ENCODE measurements around the gene UXT.

UXT gene

DNA sequence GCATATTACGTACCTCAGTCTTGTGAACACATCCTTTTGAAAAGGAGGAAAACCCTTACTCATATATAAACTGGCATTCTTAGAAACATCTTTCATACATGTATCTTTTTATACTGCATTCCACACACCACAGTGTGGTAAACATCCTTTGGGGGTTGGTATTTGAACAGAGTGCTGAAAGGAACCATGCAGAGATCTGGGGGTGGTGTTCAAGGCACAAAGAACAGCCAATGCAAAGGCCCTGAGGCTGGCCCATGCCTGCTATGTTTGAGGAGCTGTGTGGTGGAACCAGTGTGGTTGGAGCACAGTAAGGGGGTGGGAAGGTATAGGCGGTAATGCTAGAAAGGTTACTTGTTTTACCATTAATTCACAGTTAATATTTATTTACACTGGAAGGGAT lies 10.6 kb downstream of the UXT start:
- DNase-seq = no peak

DNA sequence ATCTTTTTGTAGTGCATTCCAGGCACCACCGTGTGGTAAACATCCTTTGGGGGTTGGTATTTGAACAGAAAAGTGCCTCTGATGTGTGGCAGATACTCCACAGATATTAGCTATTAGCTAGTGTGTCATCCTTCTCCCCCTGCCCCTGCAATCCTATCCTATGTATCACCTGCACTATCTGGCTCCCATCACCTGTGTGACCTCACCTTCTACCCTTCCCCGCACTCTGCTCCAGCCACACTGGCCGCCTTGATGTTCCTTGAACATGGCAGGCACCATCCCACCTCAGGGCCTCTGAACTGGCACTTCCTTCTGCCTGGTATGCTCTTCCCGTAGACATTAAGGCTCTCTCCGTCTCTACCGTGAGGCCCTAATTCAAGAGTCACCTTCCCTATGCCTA lies 12.3 kb downstream of the UXT start:
- DNase-seq = no peak

DNA sequence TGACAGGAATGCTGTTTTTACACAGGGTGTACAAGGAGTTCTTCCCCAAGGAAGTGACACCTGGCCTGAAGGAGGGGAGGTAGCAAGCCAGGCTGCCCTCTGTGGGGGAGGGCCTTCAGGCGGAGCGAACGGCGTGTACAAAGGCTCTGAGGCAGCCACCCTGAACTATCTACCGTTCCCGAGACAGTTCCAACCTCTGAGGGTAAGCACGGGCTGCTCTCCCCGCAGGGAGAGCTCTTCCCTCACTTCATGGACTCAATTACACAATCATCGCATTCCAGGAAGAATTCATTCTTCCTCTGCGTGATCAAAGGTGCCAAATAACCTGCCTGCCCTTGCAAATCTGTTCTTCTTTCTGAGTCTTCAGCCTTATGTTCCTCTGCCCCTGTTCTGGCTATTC lies 13.4 kb downstream of the UXT start:
- no peak for DNase-seq

DNA sequence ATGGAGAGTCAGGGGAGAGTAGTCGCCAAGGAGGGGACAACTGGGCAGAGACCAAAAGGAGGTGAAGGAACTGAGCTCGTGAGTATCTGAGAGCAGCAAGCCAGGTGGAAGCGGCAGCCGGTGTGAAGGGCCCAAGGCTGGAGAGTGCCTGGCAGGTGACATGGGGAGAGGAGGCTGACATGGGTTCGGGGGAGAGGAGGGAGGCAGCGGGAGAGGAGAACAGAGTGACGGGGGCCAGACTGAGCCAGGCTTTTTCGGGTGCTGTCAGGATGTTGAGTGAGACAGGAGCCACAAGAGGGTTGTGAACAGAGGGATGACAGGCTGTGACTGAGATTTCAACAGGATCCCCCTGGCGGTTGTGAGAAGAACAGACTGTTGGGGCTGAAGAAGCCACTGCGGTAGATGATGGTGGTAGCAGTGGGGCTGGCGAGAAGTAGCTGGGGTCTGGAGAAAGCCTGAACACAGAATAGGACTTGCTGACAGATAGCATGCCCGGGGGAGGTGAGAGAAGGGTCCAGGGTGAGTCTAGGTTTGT lies 14.4 kb downstream of the UXT start:
- DNase-seq = peak; percentile 10

DNA sequence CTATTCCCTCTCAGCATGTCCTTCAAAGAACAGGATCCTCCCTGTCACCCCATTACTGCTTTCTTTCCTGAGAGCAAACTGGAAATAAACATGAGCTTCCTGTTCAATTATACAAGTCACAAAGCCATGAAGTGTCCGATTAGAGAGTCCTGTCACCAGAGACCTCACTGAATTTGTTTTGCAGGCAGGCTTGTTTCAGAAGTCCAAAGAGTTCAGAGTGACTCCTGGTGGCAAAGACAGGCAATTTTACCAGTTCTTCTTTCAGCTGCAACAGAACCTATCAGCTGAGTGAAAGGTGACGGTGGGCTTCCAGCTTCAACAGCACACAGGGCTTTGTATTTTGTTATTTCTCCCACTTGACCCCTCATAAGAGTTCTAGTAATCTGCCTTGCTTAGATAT lies 15.1 kb downstream of the UXT start:
- peak; percentile 62 for DNase-seq

DNA sequence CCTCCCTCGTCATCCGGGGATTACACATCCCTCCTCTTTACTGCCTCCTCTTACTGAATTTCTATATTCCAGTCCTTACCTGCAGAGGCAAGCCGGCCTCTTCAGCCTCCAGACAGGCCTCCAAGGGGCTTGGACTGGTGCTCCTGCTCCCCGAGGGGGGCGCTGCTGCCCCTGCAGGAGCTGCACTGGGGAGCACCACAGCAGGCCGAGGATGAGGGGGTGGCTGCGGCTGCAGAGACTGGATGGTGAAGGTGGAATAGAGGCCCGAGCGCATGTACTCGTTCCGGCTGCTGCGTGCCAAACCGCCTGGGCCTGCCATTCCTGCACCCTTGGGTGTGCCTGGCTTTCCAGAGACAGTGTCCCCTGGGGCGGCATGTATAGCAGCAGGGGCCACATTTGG lies 20.2 kb downstream of the UXT start:
- DNase-seq = no peak

DNA sequence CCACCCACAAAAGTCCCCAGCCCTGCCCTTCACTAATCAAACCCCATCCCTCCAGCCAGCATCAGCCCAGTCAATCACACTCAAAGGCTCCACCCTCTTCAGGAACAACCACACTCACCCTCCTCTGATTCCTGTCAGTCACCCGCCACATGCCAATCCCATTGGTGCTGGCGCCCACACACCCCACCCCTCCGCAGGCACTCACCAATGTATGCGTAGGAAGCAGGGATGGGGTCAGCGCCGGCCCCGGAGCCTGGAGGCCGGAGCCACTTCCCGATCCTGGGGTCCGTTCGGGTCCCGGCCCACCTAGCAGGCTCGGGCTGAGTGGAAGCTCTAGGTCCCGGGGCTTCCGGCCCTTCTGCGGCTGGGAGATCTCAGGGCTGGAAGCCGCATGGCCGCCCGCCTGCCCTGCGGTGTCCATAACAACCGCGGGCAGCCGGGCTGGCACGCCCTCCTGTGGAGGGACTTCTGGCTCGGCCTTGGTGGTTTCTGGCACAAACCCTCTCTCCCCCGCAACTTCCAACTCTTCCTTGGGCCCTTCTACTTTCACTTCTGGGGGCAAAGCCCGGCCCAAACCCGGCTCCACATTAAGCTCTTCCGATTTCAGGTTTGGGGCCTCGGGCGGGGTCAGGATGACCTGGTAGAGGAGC lies 21.3 kb downstream of the UXT start:
- DNase-seq = no peak

DNA sequence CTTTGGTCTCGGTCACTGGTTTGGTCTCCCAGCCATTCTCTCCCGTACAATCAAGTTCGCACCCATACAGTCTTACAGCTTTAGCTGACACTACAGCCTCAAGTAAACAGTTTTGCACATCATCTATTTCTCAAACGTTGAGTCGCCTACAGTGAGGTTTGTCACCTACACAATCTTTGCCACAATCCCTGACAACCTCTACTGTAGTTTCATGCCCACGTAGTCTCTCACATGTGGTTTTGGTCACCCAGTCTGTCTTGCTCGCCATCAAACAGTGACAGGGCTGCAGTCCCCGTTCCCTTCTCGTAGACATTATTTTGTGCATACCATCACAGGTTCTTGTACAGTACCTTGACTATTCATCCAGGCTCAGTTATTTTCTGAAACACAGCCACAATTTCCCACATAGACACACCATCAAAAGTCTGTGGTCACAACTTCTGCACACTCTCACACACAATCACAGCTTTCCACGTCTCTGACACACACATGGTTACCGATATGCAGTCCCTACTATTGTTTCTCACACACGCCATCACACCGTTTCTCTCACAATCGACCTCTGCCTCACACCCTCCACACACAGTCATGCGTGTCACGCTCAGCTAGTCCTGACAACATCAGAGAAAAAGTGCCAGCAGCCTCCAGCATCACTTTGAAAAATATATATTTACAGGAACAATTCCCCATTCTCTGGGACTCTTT lies 24.0 kb downstream of the UXT start:
- no peak for DNase-seq

DNA sequence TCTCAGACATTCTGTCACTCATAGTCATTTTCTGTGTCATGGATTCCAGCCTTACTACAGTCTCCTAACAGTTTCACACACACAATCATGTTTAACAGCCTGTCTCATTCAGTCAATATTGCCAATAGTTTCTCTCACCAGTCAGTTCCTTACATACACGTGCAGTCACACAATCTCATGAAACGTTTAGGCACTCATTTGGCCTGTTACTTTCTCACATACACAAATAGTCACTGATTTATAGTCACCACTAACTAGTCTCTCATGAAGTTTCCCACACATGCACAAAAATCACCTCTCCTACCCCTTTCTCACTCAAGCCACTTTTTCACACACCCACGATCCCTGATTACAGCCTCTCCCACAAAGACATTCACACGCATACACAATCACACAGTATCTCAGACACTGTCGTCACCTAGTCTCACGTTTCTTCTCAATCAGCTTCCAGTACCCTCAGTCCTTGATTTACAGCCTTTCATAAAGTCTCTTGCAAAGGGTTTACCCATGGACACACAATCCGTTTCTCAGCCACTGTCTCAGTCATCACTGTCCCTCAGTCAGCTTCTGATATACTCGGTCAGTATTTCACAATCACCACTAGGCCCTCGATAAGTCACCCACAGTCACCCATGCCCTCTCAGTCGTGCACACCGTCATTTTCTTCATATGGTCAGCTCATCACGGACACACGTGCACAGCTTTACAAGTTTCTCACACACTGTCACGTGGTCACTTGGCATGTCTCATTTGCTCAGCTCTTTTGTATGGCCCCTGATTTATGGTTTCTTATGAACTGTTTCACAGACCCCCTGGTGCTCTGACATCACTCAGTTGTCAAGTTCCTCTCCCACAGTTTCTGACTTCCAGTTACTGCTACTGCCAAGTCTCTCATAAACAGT lies 25.0 kb downstream of the UXT start:
- no peak for DNase-seq

DNA sequence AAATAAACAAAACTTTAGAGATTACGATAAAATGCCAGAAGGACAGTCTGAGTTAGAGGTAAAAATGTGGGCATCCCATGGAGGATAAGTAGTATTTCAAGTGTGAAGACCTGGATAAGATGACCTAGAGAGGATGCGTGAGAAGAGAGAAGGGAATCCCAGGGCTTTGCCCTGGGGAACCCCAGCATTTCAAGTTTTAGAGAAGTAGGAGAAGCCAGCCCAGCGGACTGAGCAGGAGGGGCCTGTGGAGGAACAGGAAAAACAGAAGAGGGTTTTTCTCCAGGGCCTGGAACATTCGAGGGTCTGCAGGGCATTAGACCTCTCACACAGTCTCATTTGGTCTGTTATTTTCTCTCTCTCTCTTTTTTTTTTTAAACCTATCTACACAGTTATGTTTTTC lies 26.3 kb downstream of the UXT start:
- DNase-seq = no peak

DNA sequence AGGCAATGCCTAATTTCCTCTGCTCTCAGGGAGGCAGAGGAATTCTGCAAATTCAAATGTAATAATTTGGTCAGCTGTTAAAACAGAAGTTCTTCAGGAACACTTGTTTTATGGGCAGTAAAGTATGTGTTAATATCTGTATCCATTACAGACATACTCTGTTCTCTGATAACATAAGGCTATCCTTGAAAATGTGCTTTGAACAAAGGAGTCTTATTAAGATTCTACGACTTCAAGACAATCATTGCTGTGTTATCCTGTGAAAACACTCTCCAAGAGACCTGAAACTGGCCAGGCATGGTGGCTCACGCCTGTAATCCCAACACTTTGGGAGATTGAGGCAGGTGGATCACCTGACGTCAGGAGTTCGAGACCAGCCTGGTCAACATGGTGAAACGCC lies 27.3 kb downstream of the UXT start:
- no peak for DNase-seq

DNA sequence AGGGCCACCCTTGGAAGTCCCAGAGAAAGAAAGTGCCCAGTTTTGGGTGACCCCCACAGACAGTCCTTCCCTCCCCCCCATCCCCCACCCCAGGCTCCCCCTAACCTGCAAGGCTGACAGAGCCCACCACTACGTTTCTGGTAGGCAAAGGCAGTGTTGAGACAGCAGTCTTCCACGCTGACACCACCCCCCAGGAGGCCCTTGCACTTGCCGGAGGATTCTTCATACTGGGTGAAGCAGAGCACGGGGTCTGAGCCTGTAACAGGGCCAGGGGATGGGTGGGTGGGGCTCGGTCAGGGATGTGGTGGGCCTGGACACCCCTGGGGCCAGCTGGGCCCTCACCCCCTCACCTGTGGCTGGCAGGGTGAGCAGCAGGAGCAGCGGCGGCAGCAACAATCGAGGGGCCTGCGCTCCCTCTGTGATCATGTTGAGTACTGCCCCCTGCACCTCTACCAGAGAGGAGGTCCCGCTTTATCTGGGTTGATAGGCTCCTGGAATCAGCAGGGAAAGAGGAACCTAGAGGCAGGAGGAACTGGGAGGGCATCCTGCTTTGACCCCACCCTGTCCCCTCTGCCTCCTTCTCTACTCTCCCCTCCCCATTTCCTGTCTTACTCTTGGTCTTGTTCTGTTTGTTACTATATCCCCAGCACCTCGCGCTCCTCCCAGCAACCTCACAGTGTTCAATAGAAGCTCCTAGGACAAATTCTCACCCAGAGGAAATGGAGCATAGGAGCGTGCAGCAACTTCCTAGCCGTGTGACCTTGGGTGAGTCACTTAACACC lies 29.4 kb downstream of the UXT start, which contains the start of gene CFP:
Gene CFP, minus strand, starts transcription at position 512 of the 782 bp plus-strand sequence. Its CDS starts 86 bp downstream, at position 426.
- peak; percentile 73 for DNase-seq

DNA sequence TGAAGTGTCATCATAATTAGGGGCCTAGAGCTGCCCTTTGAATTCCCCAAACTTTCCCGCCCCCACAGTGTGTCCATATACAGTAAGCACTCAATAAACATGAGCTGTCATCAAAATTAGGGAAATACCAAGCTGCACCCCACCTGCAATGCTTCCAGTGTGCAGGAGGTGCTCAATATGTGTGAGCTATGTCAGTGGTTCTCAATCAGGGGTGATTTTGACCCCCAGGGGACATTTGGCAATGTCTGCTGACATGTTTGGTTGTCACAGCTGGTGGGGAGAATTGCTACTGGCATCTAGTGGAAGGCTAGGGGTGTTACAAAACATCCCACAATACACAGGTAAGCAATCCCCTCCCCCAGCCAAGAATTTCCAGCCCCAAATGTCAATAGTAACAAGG lies 30.0 kb downstream of the UXT start:
- no peak for DNase-seq

DNA sequence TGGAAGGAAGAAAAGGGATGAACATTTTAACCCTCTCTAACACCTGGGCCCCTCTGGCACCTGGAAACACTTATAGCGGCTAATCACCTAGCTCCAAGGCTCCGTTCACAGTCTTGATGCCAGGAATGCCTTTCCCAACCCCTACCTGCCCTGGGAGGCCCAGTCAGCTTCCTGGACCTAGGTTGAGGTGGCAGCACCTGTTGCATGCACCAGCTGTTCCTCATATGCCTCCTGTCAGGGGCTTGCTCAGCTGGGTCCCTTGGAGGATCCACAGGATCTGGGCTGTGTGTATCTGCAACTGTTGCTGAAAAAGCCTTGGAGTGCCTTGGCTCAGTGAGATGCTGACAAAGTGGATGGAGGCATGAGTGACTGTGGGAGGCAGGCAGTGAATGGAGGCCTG lies 33.6 kb downstream of the UXT start:
- no peak for DNase-seq

DNA sequence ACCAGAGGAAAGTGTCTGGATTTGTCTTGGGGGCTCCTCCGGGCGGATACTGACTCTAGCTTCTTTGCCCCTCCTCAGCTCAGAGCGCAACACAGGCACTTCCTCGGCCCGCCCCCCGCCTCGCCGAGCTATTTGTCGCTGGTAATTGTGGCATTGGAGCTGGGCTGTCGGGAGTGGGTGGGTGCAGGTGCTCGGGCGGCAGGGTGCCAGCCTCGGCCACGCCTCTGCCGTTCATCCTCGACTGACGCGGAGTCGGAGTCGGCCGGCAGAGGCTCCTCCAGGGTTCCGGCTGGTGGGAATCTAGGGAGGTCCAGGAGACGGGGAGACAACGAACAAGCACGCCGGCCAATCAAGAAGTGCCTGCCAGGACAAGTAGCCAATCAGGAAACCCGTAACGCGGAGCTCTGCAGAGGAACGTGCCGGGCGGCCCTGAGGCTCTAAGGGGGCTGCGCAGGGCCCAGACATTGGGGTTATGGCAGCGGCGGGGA lies 35.4 kb downstream of the UXT start:
- DNase-seq = no peak

DNA sequence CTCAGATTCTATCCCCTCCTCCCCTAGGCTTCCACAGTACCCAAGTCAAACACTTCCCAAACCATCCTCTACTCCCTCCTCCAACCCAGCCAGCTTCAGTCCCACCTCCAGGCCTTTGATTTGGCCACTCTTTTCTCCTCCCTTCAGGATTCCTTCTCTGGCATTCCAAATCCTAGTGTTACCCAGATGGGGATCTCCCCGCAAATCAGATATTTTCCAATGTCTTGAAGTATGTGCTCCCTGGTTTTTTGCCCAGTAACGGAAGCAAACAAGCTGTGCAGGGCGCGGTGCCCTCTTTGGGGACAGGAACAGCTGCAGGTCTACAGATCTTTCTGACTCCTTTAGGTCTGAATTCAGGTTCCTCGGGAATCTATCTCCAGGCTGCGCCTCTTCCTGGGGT lies 37.1 kb downstream of the UXT start:
- DNase-seq = no peak

DNA sequence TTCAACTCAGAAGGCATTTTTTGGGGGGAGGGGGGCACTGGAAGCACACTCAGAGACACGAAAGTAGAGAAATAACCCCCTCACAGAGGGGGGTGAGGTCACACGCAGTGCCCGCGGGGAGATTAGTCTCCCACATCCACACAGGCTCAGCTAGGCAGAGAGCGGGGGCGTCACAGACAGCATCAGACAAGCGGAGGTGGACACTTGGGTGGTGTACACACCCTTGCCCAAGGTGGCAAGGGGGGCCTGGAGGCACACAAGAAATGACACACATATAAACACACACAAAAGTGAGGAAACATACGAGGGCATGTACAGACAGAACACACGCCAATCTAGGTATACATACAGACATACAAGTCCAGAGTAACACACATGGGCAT lies 38.7 kb downstream of the UXT start:
- no peak for DNase-seq

DNA sequence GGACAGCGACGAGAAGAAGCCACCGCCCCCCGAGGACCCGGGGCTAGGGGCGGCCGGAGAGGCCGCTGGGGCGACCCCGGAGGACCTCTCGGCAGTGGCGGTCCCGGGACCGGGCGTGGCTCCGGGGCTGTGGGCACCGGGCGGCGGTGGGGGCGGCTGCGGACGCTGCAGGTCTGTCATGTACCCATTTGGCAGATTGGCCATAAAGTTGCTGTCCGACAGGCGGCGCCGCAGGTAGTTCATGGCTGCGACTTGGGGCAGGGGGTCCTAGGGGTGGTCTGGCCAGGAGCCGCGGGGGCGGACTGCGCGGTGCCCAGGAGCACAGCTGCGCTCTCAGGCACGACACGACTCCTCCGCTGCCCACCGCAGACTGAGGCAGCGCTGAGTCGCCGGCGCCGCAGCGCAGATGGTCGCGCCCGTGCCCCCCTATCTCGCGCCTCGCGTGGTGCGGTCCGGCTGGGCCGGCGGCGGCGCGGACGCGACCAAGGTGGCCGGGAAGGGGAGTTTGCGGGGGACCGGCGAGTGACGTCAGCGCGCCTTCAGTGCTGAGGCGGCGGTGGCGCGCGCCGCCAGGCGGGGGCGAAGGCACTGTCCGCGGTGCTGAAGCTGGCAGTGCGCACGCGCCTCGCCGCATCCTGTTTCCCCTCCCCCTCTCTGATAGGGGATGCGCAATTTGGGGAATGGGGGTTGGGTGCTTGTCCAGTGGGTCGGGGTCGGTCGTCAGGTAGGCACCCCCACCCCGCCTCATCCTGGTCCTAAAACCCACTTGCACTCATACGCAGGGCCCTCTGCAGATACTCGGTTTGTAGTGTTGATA lies 39.3 kb downstream of the UXT start, which contains the start of gene SYN1:
Gene SYN1, minus strand, starts transcription at position 372 of the 817 bp plus-strand sequence. Its CDS starts 129 bp downstream, at position 243.
- peak; percentile 62 for DNase-seq

DNA sequence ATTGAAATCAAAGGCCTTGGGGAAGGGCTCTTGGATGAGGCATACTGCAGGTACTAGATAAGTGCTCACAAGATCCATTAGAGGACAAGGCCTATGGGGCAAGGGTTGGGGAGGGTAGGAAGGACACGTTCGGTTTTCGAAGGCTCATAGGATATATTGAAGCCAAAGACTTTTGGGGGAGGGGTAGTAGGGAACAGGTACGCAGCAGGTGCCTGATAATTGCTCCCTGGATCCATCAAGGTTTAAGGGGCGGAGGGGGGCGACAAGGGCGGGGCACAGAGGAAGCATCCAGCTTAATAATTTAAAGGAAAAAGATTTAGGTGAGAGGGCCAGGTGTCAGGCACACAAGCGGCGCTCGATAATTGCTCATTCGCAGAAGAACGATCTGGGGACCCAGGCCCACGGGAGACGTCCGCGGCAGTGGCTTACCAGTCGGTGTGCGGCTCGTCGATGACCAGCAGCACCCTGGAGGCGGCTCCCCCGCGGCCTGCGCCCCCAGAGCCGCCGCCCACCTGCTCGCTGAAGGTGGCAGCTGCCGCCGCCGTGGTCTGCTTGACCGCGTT lies 40.0 kb downstream of the UXT start:
- DNase-seq = no peak

DNA sequence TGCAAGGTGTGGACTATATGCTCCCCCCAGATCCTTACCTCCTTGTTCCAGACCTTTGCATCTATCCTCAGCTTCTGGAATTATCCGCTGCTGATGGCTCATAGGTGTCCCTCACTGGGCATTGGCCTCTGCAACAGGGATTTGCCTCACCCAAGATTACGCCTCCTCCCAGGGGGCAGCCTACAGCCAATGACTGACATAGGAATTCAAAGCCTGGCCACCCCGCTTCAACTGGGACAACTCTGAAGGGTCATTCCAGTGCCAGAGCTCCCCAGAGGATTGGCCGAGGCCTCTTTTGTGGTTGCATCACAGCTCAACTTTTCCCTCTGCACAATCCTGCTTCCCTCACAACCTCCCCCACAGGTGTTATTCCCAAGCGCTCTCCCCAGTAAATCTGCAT lies 44.4 kb downstream of the UXT start:
- no peak for DNase-seq

DNA sequence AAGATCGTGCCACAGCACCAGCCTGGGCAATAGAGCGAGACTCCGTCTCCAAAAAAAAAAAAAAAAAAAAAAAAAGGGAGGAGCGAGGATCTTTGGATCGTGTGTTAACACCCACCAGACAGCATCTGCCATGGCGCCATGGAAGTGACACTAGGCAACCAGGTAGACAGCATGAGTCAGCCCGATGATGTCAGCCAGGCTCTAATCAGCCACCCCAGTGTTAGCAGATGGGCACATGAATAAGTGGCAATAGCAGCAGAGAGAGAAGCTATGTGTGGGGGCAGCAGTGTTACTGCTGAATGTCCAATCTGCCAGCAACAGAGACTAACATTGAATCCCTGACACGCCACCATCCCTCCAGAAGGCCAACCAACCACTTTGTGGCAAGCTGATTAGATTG lies 45.9 kb downstream of the UXT start:
- DNase-seq = no peak
